Astrocyte of the spinal cord (primary cell): ENCODE measurements around the gene TNNI2.
"Not testable (repeated sequence)": the region's sequence is repeated elsewhere in the genome, so short reads cannot be mapped to it uniquely, and the experiment has no call there.

Experiments
- DNase-seq: peaks from one replicate; pipeline ENCODE4 v3.0.0; 2011; ENCODE audit warnings: low read depth, low spot score
- H3K4me3 ChIP-seq: 2 replicates; pipeline ENCODE4 v1.5.1; 2011; ENCODE audit warnings: low read depth, mild to moderate bottlenecking, low read length, moderate library complexity
- in situ Hi-C: cut with HindIII; loops from 2 replicates; pipeline ENCODE4 v1.10.0; 2017; ENCODE audit warnings: low sequenced_read_pairs
- TF ChIP-seq, protein P1 (sequence below): IDR thresholded peaks from 2 replicates; pipeline ENCODE4 v1.5.1; 2012; ENCODE audit warnings: low read depth, mild to moderate bottlenecking, low read length, inconsistent platforms

Gene TNNI2

DNA sequence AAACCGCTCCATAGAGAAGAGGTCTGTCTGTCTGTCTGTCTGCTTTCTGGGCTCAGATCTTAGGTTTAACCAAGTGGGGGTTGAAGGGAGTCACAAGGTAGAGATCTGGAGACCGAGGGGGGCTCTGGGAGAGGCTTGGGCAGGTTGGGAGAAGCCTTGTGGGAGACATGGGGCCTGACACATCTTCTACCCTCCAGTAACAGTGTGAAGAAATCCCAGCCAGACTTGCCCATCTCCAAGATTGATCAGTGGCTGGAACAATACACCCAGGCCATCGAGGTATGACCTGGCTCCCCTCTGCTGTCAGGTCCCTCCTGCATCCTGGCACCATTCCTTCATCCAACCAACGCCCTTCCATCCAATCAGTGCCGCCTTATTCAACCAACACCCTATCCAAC lies 45.5 kb downstream of the TNNI2 start:
- DNase-seq, result no peak
- TF ChIP-seq, protein P1, sequence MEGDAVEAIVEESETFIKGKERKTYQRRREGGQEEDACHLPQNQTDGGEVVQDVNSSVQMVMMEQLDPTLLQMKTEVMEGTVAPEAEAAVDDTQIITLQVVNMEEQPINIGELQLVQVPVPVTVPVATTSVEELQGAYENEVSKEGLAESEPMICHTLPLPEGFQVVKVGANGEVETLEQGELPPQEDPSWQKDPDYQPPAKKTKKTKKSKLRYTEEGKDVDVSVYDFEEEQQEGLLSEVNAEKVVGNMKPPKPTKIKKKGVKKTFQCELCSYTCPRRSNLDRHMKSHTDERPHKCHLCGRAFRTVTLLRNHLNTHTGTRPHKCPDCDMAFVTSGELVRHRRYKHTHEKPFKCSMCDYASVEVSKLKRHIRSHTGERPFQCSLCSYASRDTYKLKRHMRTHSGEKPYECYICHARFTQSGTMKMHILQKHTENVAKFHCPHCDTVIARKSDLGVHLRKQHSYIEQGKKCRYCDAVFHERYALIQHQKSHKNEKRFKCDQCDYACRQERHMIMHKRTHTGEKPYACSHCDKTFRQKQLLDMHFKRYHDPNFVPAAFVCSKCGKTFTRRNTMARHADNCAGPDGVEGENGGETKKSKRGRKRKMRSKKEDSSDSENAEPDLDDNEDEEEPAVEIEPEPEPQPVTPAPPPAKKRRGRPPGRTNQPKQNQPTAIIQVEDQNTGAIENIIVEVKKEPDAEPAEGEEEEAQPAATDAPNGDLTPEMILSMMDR, result no peak
- no peak overlapping the region for H3K4me3 ChIP-seq
- in situ Hi-C loops, result no loop called here

DNA sequence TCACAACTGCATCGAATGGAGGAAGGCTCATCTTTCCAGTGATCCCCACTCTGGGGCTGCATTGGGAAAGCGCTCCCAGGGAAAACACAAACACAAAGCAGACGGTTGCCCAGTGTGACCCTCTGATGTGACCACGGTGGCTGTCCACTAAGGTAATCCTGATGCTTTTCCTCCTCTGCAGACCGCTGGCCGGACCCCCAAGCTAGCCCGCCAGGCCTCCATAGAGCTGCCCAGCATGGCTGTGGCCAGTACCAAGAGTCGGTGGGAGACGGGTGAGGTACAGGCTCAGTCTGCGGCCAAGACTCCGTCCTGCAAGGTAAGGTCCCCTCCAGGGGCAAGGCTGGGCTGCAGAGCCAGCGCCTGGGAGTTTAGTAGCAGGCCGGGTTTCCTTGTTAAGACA lies 47.8 kb downstream of the TNNI2 start:
- in situ Hi-C loops, DNase-seq: not testable (repeated sequence)

DNA sequence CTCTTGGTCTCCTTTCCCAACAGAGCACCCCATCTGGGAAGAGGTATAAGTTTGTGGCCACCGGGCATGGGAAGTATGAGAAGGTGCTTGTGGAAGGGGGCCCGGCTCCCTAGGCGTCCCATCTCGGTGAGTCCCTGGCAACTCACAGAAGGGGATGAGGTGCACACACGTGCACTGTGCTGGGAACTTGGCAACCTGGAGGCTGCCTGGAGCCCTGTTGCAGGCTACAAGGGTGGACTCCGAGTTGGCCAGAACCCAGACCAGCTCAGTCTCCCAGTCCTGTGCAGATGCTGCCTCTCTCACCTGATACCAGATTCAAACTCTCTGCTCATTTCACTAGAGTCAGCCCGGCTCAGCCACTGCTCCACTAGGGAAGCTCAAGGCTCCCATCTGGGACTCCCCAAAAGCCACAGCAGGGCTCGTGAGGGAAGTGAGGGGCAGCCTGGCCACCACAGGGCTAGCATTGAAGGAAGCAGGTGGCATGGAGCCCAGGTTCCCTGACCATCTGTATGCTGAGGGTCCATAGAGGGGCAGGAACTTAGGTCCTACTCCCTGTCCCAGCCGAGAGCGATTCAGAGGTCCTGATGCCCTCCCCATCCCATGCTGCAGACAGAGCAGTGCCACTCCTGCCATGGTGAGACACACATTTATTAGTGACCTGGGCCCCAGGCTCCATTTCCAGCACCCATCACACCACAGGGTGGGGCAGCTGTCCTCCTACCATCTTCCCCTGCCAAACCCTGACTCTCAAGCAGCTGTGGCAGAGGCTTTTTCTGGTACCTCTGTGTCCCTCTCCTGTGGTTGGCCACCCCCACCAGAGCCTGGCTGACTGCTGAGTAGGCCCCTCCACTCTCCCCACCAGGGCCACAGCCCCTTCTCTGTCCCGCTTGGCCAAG lies 48.9 kb downstream of the TNNI2 start:
- TF ChIP-seq, protein P1, result no peak
- DNase-seq, result no peak
- no peak overlapping the region for H3K4me3 ChIP-seq
- in situ Hi-C loops, result no loop called here

More for the DNA sequence above, 47.8 kb downstream of the TNNI2 start:
- H3K4me3 ChIP-seq, result not testable (repeated sequence)

DNA sequence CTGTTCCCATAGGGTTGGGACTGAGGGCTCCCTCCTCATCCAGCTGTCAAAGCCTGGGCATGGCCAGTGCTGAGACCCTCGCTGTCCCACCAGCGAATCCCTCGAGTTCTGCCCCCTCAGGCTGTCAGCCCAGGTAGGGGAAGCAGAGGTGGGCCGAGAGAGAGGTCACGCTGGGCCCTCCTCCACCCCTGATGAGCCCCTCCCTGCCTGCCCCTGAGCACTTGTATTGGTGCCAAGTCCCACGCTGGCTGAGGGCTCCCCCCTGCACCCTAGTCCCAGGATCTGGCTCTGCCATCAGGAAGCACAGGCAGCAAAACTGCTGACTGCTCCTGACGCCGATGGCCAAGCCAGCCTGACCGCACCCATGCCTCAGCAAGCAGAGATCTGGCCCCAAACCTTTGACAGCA lies 49.6 kb downstream of the TNNI2 start:
- TF ChIP-seq, protein P1, result no peak
- DNase-seq, result no peak
- in situ Hi-C loops, result no loop called here
- no peak overlapping the region for H3K4me3 ChIP-seq

DNA sequence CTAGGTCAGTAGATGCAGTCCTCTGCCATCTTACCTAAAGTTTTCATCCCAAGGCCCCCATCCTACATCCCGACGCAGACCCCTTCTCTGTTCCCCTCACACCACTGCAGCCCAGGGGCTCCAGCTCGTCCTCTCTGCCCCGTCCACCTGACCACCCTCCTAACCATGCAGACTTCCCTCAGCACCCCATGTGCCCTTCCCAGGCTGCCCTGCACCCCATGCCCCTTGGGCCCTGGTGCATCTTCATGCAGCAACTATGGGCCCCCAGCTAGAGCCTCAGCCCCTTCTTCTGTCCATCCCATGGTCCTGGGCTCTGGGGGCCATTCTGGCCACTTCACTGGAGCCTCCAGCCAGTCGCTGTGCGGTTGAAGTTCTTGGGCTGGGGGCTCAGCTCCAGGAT lies 50.0 kb downstream of the TNNI2 start:
- H3K4me3 ChIP-seq, result no peak overlapping the region
- in situ Hi-C loops, result no loop called here

DNA sequence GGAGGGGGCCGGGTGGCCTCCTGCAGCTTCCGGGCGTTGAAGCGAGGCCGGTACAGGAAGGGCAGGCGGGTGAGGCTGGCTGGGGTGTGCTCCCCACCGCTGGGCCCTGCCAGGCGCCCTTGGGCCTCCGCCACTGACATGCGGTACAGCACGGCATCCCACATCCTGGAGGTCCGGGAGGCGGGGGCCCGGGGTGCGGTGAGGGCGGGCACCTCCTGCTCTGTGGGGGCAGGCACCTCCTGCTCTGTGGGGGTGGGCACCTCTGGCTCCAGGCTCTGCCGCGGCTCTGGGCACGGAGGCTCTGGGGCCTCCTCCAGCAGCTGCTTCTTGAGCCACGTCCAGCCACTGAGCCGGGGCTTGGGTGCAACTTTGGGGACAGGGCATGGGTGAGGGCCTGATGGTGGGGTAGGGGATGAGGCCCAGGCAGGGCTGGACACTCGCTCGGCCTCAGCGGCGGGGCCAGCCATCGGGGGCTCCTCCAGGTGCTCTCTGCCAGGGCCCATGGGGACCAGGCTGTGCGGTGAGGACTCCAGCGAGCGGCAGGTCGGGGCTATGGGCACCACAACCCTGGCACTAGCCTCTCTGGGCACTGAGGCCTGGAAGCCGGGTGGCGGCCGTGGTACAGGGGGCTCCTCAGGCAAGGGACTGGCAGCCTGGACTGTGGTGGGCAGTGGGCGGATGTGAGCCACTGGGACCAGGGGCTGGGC lies 50.6 kb downstream of the TNNI2 start:
- in situ Hi-C loops, result no loop called here
- H3K4me3 ChIP-seq, result no peak overlapping the region
- TF ChIP-seq, protein P1, result no peak
- no peak for DNase-seq

More for the DNA sequence above, 50.0 kb downstream of the TNNI2 start:
- no peak for DNase-seq
- TF ChIP-seq, protein P1, result no peak
